Astrocyte (in vitro differentiated cells and primary cell): ENCODE data around the gene ART5. TPM values are rescaled to one million over a fixed set of nuclear protein-coding genes. Genes with fewer than 3 reads are reported as not detected.

Source experiments
- DNase-seq: peaks from one replicate; pipeline ENCODE4 v3.0.0-alpha.2; 2010; ENCODE audit warnings: low read depth
- FAIRE-seq: peaks from 2 replicates; lab custom pipeline; 2011; peaks lifted over from hg19 to GRCh38; lab: Jason Lieb, UNC
- H2AFZ ChIP-seq: 2 replicates; pipeline ENCODE4 v1.6.0; 2012; ENCODE audit warnings: low read depth, low read length, inconsistent platforms
- H3K27ac ChIP-seq: 2 replicates; pipeline ENCODE4 v1.5.1; 2011; ENCODE audit warnings: low read depth, low read length, inconsistent platforms
- H3K27me3 ChIP-seq: 2 replicates; pipeline ENCODE4 v1.6.0; 2011; ENCODE audit warnings: low read length, inconsistent platforms; ENCODE audit not compliant: insufficient read depth
- H3K36me3 ChIP-seq: 2 replicates; pipeline ENCODE4 v1.5.1; 2011; ENCODE audit warnings: low read length, inconsistent platforms; ENCODE audit not compliant: insufficient read depth
- H3K4me1 ChIP-seq: 2 replicates; pipeline ENCODE4 v1.5.1; 2011; ENCODE audit warnings: low read length, inconsistent platforms; ENCODE audit not compliant: insufficient read depth
- H3K4me2 ChIP-seq: 2 replicates; pipeline ENCODE4 v1.6.0; 2012; ENCODE audit warnings: low read length, inconsistent platforms
- H3K4me3 ChIP-seq: 2 replicates; pipeline ENCODE4 v1.5.1; 2011; ENCODE audit warnings: low read depth, mild to moderate bottlenecking, low read length, inconsistent platforms; ENCODE audit not compliant: insufficient read depth
- H3K79me2 ChIP-seq: 2 replicates; pipeline ENCODE4 v1.6.0; 2012; ENCODE audit warnings: mild to moderate bottlenecking, low read length, inconsistent platforms; ENCODE audit not compliant: insufficient read depth
- H3K9ac ChIP-seq: 2 replicates; pipeline ENCODE4 v1.6.0; 2012; ENCODE audit warnings: mild to moderate bottlenecking, low read length, inconsistent platforms
- H3K9me3 ChIP-seq: 2 replicates; pipeline ENCODE4 v1.5.1; 2012; ENCODE audit warnings: low read depth, mild to moderate bottlenecking, low read length, inconsistent platforms; ENCODE audit not compliant: insufficient read depth
- H4K20me1 ChIP-seq: 2 replicates; pipeline ENCODE4 v1.6.0; 2012; ENCODE audit warnings: low read length, inconsistent platforms; ENCODE audit not compliant: insufficient read depth
- H3K27ac Mint-ChIP-seq: one replicate; pipeline ENCODE4 v1.8.0; 2021; ENCODE audit warnings: mild to moderate bottlenecking, mixed read lengths; ENCODE audit not compliant: unreplicated experiment
- H3K27me3 Mint-ChIP-seq: one replicate; pipeline ENCODE4 v1.8.0; 2021; ENCODE audit warnings: low read depth, mixed read lengths; ENCODE audit not compliant: unreplicated experiment
- H3K36me3 Mint-ChIP-seq: one replicate; pipeline ENCODE4 v1.8.0; 2021; ENCODE audit warnings: low read depth, mixed read lengths; ENCODE audit not compliant: unreplicated experiment
- H3K4me1 Mint-ChIP-seq: one replicate; pipeline ENCODE4 v1.8.0; 2021; ENCODE audit warnings: low read depth, mixed read lengths; ENCODE audit not compliant: unreplicated experiment
- H3K4me3 Mint-ChIP-seq: one replicate; pipeline ENCODE4 v1.8.0; 2021; ENCODE audit warnings: mild to moderate bottlenecking, moderate library complexity, mixed read lengths; ENCODE audit not compliant: unreplicated experiment
- H3K9me3 Mint-ChIP-seq: one replicate; pipeline ENCODE4 v1.8.0; 2021; ENCODE audit warnings: mild to moderate bottlenecking, mixed read lengths; ENCODE audit not compliant: unreplicated experiment
- CTCF ChIP-seq: IDR thresholded peaks from 2 replicates; pipeline ENCODE4 v1.5.1; 2011; ENCODE audit warnings: low read depth, mild to moderate bottlenecking, inconsistent platforms, low read length, moderate library complexity; ENCODE audit not compliant: insufficient read depth
- EZH2 ChIP-seq: IDR thresholded peaks from 2 replicates; pipeline ENCODE4 v1.6.1; 2012; ENCODE audit warnings: mild to moderate bottlenecking, low read length, inconsistent platforms; ENCODE audit not compliant: insufficient read depth
- total RNA-seq: library from RNA; stranded (reverse); gene quantifications from 2 replicates; pipeline ENCODE4 v1.2.1, GENCODE V29; 2021

ART5 gene
- total RNA-seq, 1 donor from 2014 or later = 4.1 TPM

GRCh38 chr11:3671334-3672254 lies 29.8 kb upstream of the ART5 start, which contains the start of gene CHRNA10:
Gene CHRNA10 (minus strand): TSS chr11:3671384. CDS start chr11:3671312, 72 bp downstream.
- H3K4me2 ChIP-seq = no peak within 1 kb of the TSS
- no peak within 1 kb of the TSS for H3K9ac ChIP-seq
- no peak within 1 kb of the TSS for H3K27ac Mint-ChIP-seq
- no peak within 1 kb of the TSS for H3K4me3 Mint-ChIP-seq
- peaks cover 33% of the 10 kb centered on the region for H3K36me3 ChIP-seq
- no peaks in the 10 kb centered on the region for H3K9me3 ChIP-seq
- H3K27ac ChIP-seq = no peak within 1 kb of the TSS
- peaks cover 9% of the 10 kb centered on the region for H3K4me1 Mint-ChIP-seq
- no peak within 1 kb of the TSS for H2AFZ ChIP-seq
- peaks cover 9% of the 10 kb centered on the region for H3K4me1 ChIP-seq
- H3K27me3 Mint-ChIP-seq = no peaks in the 10 kb centered on the region
- no peak for FAIRE-seq
- H4K20me1 ChIP-seq = peaks cover 25% of the 10 kb centered on the region
- no peaks in the 10 kb centered on the region for H3K79me2 ChIP-seq
- H3K36me3 Mint-ChIP-seq = peaks cover 35% of the 10 kb centered on the region
- no peak for DNase-seq
- no peak within 1 kb of the TSS for H3K4me3 ChIP-seq
- peaks cover 1% of the 10 kb centered on the region for H3K9me3 Mint-ChIP-seq
- no peaks in the 10 kb centered on the region for H3K27me3 ChIP-seq
- TF ChIP-seq EZH2 = no peak
- no peak for TF ChIP-seq CTCF

GRCh38 chr11:3669742-3670183 lies 28.0 kb upstream of the ART5 start:
- Mint-ChIP-seq H3K36me3 (peaks cover 48% of the 10 kb centered on the region), H3K27me3 (no peaks in the 10 kb centered on the region), H3K9me3 (peaks cover 4% of the 10 kb centered on the region), H3K4me3 (no peak overlapping the region), H3K27ac (no peak overlapping the region), H3K4me1 (peaks cover 8% of the 10 kb centered on the region)
- Histone ChIP-seq H3K9ac (no peak overlapping the region), H3K4me3 (no peak overlapping the region), H3K9me3 (no peaks in the 10 kb centered on the region), H3K27me3 (no peaks in the 10 kb centered on the region), H3K36me3 (peaks cover 21% of the 10 kb centered on the region), H3K79me2 (no peaks in the 10 kb centered on the region), H3K4me2 (no peak overlapping the region), H2AFZ (no peak overlapping the region), H4K20me1 (peaks cover 18% of the 10 kb centered on the region), H3K4me1 (peaks cover 8% of the 10 kb centered on the region), H3K27ac (no peak overlapping the region)
- FAIRE-seq (no peak), DNase-seq (no peak)
- TF ChIP-seq CTCF = no peak
- no peak for TF ChIP-seq EZH2
